HG03139 (cell line): ENCODE results near the gene RPL22L1.
"Not testable (repeated sequence)": the region's sequence is repeated elsewhere in the genome, so short reads cannot be mapped to it uniquely, and the experiment has no call there.

ENCODE experiments used
- ATAC-seq: cut with Tn5 transposase; IDR thresholded peaks from one replicate; pipeline ENCODE4 v1.9.1; 2021; ENCODE audit not compliant: unreplicated experiment

The RPL22L1 gene

DNA sequence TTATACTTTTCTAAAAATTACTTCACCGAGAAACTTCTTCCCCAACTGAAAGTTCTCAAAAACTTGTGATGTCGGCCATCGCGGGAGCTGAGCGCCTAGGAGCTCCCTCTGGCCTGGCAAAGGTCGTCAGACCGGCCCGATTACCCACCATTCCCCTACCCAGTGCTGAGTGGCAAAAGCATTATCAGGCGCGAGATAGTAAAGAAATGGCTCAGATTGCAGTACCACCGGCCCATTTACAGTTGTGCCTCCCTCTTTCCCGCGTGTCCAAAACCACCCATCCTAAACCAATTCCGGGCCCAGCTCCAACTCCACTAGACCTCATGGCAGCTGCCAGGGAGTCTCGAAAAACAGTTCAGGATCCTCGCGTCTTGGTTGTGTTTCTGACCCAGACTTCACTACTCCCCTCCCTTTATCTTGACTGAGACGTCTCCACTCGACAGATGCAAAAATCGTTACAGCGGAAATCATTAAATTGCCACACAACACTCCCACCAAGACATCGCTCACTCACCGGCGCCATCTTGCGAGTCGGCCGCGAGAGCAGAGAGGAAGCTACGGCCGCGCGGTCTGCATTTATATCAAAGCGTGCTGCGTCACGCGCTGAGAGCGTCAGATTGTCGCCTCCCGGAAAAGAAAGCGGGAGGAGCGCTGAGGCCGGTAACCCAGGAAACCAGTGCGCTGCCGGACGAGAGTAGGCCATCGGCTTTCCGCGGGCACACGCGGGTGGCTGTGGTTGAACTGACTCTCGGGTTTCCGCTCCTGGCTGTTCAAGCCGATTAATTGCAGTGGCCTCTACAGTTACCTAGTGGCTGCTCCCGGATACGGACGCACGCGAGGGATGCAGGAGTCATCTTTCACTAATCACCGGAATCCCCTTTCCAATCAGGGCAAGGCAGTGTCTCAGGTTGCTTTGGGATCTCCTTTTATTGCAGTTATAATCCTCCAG is at the start of gene RPL22L1:
TSS of gene RPL22L1 (minus strand) at position 551 of the 949 bp plus-strand sequence. CDS start at position 523, 28 bp downstream.
- peak; percentile 96 for ATAC-seq

DNA sequence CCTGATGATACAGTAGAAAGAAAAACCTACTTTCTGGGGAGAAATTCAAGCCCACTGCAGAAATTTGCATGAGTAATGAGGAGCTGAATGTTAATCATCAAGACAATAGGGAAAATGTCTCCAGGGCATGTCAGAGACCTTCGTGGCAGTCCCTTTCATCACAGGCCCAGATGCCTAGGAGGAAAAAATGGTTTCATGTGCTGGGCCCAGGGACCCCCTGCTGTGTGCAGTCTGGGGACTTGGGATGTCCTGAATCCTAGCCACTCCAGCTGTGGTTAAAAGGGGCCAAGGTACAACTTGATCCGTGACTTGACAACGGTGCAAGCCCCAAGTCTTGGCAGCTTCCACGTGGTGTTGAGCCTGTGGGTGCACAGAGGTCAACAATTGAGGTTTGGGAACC is 48.7 kb upstream of the RPL22L1 start:
- ATAC-seq = no peak

DNA sequence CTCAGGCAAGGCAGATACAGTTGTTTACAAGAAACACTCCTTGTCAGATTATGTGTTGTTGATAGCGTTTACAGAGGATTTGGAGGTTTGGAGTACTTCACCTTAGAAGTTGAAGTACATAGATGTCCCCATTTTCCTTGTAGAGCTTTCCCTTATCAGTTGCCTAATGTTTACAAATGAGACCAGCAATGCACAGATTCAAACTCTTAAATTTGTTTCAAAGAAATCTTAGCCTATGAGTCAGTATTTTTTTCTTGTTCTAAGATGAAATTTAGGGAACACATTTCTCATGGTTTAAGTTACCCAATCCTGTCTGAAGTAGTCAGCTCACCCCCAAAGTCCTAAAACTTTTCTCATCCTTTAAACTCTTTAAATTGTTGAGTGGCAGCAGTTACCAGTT is 44.7 kb upstream of the RPL22L1 start:
- no peak for ATAC-seq

DNA sequence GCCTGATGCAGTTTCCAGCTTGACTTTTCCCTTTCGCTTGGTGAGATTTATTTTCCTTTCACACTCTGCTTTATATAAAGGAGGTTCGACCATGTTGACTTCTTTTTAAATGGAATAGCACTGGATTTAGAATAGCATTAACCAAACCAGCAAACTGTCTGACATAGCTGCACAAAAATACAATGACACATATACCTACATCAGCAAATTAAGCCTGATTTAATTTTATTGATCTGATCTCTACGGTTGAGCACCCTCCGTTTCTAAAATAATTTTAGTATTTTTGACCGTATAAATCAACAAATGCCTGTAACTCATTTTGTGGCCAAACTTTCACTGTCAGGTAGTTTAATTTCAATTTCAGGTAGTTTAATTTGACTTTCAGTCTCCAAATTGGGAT is 44.2 kb upstream of the RPL22L1 start:
- ATAC-seq = no peak

DNA sequence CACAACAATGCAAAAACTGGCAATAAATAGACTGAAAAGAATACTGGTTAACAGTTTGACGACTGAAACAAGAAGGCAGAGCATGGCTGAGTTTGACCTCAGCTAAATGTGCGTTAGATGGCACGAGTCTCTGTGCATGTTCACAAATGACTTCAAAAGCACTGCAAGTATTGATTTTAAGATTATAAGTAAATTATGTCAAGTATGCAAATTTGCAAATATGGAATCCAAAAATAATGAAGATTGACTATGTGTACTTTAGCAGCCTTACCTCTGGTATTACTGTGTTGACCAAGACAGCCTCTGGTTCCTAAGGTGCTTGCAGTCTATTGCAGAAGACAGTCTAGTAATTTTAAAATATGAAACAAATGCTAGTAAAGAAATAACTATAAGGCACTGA is 41.1 kb upstream of the RPL22L1 start:
- no peak for ATAC-seq

DNA sequence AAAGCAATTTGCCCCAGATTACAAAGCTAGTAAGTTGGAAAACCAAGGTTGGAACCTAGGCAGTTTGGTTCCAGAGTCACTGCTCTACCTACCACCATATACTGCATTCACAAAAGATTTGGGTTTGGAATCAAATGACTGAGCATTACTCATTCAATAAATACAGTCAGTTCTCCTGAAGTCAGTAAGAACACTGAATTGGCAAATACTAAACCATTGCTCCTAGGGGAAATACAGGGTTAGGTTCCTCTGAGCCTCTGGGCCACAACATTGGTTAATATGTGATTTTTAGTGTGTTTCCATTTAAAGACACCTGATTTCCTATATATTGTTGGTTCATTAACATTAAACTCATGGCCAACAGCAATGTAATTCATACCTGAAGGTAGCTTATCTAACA is 40.5 kb upstream of the RPL22L1 start:
- no peak for ATAC-seq

DNA sequence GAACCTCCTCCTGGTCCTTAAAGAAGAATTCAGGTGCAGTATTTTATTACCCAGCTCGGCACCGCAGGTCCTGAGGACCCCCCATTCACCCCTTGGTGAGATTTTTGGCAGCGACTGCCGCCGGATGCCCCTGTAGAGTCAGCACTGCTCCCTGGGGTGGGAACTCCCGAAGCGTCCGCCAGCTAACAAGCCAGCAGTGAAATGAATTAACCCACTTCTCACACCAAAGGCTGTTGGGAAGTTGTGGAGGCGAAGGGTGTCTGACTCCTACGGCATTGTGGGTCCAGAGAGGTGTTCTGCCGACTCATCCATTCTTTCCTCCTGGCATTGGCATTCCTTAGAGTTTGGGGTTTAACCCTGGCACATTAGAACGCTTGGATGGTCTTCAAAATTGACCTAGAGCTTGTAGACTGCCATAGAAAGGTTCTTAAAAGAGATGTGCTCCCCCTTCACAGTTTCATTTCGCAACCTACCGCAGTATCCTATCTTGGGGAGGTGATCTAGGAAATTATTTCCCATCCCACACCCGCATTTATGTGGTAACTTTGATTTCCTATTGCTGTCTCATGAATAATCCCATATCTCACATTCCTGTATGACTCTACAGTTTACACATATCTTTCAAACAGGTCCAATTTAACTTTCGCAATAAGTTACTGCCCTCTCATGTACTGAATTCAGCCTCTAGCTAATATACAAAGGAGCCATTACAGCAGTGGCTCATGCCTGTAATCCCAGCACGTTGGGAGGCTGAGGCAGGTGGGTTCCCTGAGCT is 39.3 kb upstream of the RPL22L1 start:
- no peak for ATAC-seq

DNA sequence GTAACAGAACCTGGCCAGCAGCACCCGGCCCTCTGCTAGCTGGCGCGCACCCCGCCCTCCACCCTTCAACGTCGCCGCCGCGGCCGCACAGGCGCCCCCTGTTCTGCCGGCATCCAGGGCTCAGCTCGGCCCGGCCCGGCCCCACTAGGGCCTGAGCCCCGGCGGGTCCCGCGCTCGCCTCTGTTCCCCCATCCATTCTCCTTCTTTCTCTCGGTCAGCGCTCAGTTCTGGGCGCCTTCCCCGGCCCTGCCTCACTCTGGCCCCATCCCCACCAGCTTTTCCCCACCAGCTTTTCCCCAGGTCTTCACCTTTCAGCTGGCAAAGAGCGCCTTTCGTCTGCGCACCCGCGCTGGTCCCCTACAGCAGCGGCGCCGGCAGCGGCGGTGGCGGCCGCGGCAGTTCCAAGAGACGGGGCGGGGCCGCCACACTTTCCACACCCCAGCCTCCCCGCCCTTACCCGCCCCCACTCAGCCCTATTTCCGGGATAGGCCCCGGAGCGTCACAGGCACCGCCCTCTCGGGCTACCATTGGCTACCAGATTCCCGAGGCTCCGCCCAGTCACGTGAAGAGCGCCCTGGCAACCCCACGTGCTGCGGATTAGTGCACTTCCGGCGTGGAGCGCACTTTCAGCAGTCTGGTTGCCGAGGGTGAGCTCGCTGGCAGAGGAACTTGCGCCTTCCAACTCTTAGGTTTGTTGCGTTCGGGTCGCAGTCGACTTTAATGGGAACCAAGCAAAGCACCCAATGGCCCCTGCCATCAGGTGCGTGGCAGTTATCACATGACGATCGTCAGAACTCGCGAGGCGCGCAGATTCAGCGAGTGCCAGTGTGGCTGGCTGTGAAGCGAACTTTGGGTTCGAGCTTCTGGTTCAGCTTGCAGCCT is 38.5 kb upstream of the RPL22L1 start, which contains the start of gene EIF5A2:
TSS of gene EIF5A2 (minus strand) at position 403 of the 882 bp plus-strand sequence. CDS start 831 bp downstream, outside the sequence.
- ATAC-seq = peak; percentile 84

DNA sequence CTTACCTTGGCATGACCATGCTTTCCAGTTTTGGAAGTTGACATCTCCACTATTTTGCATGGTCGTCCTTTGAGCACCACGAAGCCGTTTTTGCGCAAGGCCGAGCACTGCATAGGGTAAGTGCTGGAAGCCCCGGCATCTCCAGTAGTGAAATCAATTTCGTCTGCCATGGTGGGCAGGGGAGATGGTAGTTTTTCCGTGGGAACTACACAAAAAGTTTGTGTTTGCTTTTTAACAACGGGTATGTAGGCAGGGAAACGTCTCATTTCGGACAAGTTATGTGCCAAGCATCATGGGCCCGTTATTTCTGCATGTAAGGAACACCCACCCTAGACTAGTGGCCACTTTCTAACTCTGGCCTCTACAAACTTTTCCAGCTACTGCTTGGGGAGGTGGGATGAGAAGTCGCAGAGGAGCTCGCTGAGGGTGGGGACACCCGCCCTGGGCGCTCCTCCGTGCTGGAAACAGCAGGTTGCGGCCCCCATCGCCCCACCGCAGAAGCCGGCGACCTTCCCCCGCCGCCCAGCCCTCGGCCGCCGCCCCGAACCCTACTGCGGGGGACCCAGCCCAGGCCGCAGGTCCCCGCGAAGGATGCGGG is 37.7 kb upstream of the RPL22L1 start:
- ATAC-seq = no peak

DNA sequence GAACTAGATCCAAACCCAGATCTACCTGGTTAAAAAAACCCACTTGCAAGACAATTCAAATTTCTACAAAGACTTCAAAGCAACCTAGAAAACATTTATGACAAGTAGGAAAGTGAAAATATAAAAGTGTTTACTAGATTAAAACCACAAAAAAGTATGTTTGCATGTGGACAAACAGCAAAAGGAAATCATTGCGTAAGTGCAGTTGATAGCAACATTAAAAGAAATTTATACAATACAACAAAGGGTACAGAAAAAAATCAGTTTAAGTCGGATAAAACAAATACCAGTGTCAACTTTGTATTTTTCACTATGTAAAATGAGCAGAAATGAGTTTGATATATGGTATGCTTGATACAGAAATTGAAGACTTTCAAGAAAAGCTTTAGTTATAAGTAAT is 35.9 kb upstream of the RPL22L1 start:
- ATAC-seq = no peak

DNA sequence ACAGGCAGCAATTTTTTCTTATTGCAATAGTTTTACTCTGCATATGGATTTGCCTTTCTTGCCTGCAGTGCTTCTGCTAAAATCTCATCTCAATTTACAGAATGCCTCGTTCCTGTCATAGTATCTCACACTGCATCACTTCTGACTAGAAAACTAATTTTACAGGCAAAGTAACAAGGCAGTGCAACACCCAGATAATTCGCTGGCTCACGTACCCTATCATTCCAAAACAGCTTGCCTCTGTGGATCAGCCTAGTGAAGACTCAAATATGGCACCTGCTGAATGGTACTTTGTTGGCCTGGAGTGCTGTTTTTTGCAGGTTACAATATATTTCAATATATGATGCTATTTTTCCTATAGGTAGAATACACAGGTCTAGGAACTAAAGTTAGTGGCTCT is 33.1 kb upstream of the RPL22L1 start:
- ATAC-seq = no peak

DNA sequence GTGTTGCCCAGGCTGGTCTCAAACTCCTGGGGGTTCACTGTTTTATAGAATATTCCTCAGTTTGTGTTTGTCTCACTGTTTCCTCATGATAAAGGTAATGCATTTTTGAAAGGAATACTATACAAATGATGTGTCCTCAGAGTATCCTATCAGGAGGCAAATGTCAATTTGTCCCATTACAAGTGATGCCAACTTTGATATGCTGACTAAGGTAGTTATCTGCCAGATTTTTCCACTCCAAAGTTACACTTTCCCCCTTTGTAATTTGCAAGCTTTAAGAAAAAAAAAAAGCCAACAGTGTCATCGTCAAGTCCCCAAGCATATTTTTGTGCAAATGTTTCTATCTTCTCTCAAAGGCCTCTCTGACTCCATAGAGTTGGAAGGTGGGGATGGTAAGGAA is 29.5 kb upstream of the RPL22L1 start:
- ATAC-seq = no peak

DNA sequence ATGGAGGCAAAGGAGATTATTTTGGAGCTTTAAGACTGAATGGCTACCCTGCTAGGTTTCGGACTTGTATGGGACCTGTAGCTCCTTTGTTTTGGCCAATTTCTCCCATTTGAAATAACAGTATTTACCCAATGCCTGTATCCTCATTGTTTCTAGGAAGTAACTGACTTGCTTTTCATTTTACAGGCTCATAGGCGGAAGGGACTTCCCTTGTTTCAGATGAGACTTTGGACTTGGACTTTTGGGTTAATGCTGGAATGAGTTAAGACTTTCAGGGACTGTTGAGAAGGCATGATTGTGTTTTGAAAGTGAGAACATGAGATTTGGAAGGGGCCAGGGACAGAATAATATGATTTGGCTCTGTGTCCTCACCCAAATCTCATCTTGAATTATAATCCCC is 28.0 kb upstream of the RPL22L1 start:
- ATAC-seq = no peak

DNA sequence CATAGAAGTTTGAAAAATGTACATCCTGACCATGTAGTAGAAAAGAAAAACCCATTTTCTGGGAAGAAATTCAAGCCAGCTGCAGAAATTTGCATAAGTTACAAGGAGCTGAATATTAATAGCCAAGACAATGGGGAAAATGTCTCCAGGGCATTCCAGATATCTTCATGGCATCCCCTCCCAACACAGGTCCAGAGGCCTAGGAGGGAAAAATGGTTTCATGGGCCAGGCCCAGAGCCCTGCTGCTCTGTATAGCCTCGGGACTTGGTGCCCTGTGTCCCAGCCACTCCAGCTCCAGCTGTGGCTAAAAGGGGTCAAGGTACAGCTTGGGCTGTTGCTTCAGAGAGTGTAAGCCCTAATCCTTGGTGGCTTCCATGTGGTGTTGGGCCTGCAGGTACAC is 27.2 kb upstream of the RPL22L1 start:
- ATAC-seq = not testable (repeated sequence)

DNA sequence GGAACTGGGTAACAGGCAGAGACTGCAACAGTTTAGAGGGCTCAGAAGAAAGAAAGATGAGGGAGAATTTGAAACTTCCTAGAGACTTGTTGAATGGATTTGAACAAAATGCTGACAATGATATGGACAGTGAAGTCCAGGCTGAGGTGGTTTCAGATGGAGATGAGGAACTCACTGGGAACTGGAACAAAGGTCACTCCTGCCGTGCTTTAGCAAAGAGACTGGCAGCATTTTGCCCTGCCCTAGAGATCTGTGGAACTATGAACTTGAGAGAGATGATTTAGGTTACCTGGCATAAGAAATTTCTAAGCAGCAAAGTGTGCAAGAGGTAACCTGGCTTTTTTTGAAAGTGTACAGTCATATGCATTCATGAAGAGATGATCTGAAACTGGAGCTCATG is 26.8 kb upstream of the RPL22L1 start:
- no peak for ATAC-seq

DNA sequence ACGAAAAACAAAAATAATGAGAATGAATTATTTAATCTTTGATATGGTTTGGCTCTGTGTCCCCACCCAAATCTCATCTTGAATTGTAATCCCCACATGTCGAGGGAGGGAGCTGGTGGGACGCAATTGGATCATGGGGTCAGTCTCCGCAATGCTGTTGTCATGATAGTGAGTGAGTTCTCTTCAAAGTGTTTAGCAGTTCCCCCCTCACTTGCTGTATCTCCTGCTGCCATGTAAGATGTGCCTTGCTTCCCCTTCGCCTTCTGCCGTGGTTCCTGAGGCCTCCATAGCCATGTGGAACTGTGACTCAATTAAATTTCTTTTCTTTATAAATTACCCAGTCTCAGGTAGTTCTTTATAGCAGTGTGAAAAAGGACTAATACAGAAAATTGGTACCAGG is 26.3 kb upstream of the RPL22L1 start:
- not testable (repeated sequence) for ATAC-seq

DNA sequence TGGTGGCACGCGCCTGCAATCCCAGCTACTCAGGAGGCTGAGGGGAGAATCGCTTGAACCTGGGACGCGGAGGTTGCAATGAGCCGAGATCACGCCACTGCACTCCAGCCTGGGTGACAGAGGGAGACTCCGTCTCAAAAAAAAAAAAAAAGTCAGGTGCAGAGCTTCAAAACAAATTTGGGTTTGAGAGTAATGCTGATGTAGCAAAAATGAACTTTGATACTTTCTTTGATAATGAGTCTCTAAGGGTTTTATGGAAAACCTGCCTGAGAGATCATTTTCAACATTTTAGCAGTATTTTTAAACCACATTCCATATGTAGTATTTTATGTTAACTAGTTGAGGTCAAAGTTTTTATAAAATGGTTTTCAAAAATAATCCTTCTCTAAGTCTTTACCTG is 23.9 kb upstream of the RPL22L1 start:
- no peak for ATAC-seq

DNA sequence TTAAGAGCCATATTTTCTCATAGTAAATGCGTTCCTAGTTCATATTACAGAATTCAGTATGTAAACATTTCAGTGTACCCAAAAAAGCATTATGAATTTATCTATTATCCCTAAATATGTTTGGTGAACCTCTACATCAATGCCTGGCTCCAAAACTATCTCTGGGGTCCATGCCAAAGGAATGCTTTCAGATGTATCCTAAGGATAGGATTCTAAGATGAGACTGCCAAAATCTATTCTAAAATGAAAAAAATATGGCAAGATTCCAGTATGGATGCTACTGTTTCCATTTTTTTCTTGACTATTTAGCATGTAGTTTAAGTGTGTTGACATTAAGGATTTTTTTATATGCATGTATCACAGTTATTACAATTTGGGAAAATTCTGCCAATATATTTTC is 19.6 kb upstream of the RPL22L1 start:
- ATAC-seq = no peak

DNA sequence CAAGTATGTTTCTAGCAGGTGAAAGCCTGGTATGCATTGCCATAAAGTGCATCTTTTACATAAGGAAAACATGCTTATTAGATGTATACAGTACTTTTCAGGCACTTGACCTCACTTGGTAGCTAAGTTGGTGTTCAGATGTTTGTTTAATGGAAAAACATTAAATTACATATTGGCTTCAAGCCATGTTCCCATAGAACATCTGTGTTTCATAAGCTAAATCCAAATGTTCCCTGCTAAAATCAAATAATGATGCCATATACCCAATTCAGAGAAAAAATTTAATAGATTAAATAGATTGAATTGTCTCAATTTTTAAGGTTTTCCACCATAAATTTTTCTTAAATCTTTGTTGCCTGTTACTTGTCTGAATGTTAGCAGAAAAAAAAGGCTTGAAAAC is 19.1 kb upstream of the RPL22L1 start:
- no peak for ATAC-seq

DNA sequence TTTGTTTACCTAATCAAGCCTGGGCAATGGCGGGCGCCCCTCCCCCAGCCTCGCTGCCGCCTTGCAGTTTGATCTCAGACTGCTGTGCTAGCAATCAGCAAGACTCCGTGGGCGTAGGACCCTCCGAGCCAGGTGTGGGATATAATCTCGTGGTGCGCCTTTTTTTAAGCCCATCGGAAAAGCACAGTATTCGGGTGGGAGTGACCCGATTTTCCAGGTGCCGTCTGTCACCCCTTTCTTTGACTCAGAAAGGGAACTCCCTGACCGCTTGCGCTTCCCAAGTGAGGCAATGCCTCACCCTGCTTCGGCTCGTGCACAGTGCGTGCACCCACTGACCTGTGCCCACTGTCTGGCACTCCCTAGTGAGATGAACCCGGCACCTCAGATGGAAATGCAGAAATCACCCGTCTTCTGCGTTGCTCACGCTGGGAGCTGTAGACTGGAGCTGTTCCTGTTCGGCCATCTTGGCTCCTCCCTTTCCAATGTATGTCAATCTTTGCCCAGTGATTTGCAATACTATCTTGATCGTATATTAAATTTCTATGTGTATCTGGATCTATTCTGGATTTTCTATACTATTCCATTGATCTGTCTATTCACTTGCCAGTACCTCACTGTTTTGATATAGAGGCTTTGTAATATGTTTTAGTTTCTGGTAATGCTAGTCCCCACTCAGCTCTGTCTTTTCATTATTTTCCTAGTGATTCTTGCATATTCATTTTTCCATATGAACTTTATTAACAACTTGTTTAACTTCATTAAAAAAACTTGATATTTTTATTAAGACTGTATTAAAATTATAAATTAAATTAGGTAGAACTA is 14.3 kb upstream of the RPL22L1 start:
- ATAC-seq = not testable (repeated sequence)
